ENCODE data around the gene SSU72.
"Not testable (repeated sequence)": the region's sequence is repeated elsewhere in the genome, so short reads cannot be mapped to it uniquely, and the experiment has no call there.

The SSU72 gene

GRCh38 chr1:1494311-1494710 lies 80.4 kb downstream of the SSU72 start:
- DNase-seq: not testable (repeated sequence)

Data from activated CD8-positive, alpha-beta memory T cell treated with anti-CD3 and anti-CD28 coated beads, Interleukin-2, amount 50 U/mL, for 4 hours (primary cell).